ENCODE measurements around the gene SETD2.

Gene SETD2

DNA sequence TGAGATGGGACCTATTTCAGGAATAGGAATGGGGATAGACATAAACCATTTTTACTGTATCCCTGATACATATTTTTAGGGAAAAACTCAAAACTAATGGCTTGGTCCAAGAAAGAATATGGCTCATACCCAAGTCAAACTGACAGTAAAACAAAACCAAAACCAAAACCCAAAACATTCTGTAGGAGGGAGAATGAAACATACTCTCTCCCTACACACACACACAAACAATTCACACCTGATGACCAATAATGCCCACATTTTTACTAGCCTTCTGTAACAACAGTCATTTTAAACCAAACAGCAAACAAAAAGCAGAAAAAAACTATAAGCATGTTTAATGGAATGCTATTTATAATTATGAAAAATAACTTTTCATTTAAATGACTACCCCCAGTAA, 109.5 kb downstream of the SETD2 start:
- no peaks in the 10 kb centered on the region for H4K20me1 ChIP-seq (ENCODE audit: insufficient read depth, low read length)
- no peak for TF ChIP-seq EZH2phosphoT487 (IDR thresholded peaks at IDR 0.05; ENCODE audit: low read depth)
- TF ChIP-seq CTCF (IDR thresholded peaks at IDR 0.05; ENCODE audit: low read depth, low read length), result no peak
- H2AFZ ChIP-seq (ENCODE audit: low read depth, low read length), result no peak overlapping the region
- H3K79me2 ChIP-seq (ENCODE audit: low read length), result peaks cover 17% of the 10 kb centered on the region
- no peak overlapping the region for H3K9ac ChIP-seq (ENCODE audit: low read length)
- H3K27me3 ChIP-seq (ENCODE audit: low read depth, low read length), result no peaks in the 10 kb centered on the region
- H3K27ac ChIP-seq (ENCODE audit: low read length), result no peak overlapping the region
- H3K36me3 ChIP-seq (replicated peaks; ENCODE audit: low read depth, low read length), result peaks cover 17% of the 10 kb centered on the region
- no peaks in the 10 kb centered on the region for H3K4me1 ChIP-seq (ENCODE audit: low read length)
- no peak overlapping the region for H3K4me3 ChIP-seq (ENCODE audit: low read length)
- no peak overlapping the region for H3K4me2 ChIP-seq (ENCODE audit: low read length)
- no peaks in the 10 kb centered on the region for H3K9me3 ChIP-seq (ENCODE audit: insufficient read depth, low read length)

DNA sequence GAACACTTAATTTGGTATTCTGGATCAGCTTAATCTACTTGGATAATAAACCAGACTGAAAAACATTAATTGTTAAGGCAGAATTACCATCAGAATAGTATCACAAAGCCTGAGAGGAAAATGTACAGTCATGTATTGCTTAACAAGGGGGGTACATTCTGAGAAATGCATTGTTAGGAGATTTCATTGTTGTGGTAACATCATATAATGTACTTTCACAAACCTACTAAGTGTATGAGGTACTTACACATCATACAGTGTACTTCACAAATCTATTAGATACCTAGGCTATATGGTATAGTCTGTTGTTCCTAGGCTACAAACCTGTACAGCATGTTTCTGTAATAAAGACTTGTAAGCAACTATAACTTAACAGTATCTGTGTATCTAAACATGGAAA, 116.2 kb downstream of the SETD2 start:
- Histone ChIP-seq H3K36me3 (replicated peaks; ENCODE audit: low read depth, low read length) (peaks cover 14% of the 10 kb centered on the region), H3K4me3 (ENCODE audit: low read length) (no peak overlapping the region), H3K9me3 (ENCODE audit: insufficient read depth, low read length) (no peaks in the 10 kb centered on the region), H3K4me1 (ENCODE audit: low read length) (peaks cover 4% of the 10 kb centered on the region; the same call in 1 of the 2 replicates), H3K27ac (ENCODE audit: low read length) (no peak overlapping the region), H4K20me1 (ENCODE audit: insufficient read depth, low read length) (peaks cover 3% of the 10 kb centered on the region; the same call in 1 of the 2 replicates), H3K4me2 (ENCODE audit: low read length) (no peak overlapping the region), H2AFZ (ENCODE audit: low read depth, low read length) (no peak overlapping the region), H3K27me3 (ENCODE audit: low read depth, low read length) (no peaks in the 10 kb centered on the region), H3K79me2 (ENCODE audit: low read length) (peaks cover 17% of the 10 kb centered on the region), H3K9ac (ENCODE audit: low read length) (no peak overlapping the region)
- TF ChIP-seq EZH2phosphoT487 (IDR thresholded peaks at IDR 0.05; ENCODE audit: low read depth) (no peak), CTCF (IDR thresholded peaks at IDR 0.05; ENCODE audit: low read depth, low read length) (no peak)

GRCh38 chr3:47047069-47047468, 116.8 kb downstream of the SETD2 start:
- Histone ChIP-seq H3K4me3 (ENCODE audit: low read length) (no peak overlapping the region), H3K9ac (ENCODE audit: low read length) (no peak overlapping the region), H3K79me2 (ENCODE audit: low read length) (peaks cover 15% of the 10 kb centered on the region), H4K20me1 (ENCODE audit: insufficient read depth, low read length) (peaks cover 3% of the 10 kb centered on the region; the same call in 1 of the 2 replicates), H3K9me3 (ENCODE audit: insufficient read depth, low read length) (no peaks in the 10 kb centered on the region), H3K4me2 (ENCODE audit: low read length) (no peak overlapping the region), H2AFZ (ENCODE audit: low read depth, low read length) (no peak overlapping the region), H3K27me3 (ENCODE audit: low read depth, low read length) (no peaks in the 10 kb centered on the region), H3K36me3 (replicated peaks; ENCODE audit: low read depth, low read length) (peaks cover 14% of the 10 kb centered on the region), H3K4me1 (ENCODE audit: low read length) (peaks cover 4% of the 10 kb centered on the region; the same call in 1 of the 2 replicates), H3K27ac (ENCODE audit: low read length) (no peak overlapping the region)
- TF ChIP-seq CTCF (IDR thresholded peaks at IDR 0.05; ENCODE audit: low read depth, low read length), result no peak
- no peak for TF ChIP-seq EZH2phosphoT487 (IDR thresholded peaks at IDR 0.05; ENCODE audit: low read depth)

GRCh38 chr3:47042231-47042791, 121.6 kb downstream of the SETD2 start:
- Histone ChIP-seq H3K4me2 (ENCODE audit: low read length) (no peak overlapping the region), H3K79me2 (ENCODE audit: low read length) (no peaks in the 10 kb centered on the region), H3K9ac (ENCODE audit: low read length) (no peak overlapping the region), H4K20me1 (ENCODE audit: insufficient read depth, low read length) (no peaks in the 10 kb centered on the region), H3K9me3 (ENCODE audit: insufficient read depth, low read length) (no peaks in the 10 kb centered on the region), H2AFZ (ENCODE audit: low read depth, low read length) (no peak overlapping the region), H3K36me3 (replicated peaks; ENCODE audit: low read depth, low read length) (peaks cover 35% of the 10 kb centered on the region), H3K4me1 (ENCODE audit: low read length) (peaks cover 4% of the 10 kb centered on the region; the same call in 1 of the 2 replicates), H3K4me3 (ENCODE audit: low read length) (no peak overlapping the region), H3K27me3 (ENCODE audit: low read depth, low read length) (no peaks in the 10 kb centered on the region), H3K27ac (ENCODE audit: low read length) (no peak overlapping the region)
- TF ChIP-seq EZH2phosphoT487 (IDR thresholded peaks at IDR 0.05; ENCODE audit: low read depth), result no peak
- no peak for TF ChIP-seq CTCF (IDR thresholded peaks at IDR 0.05; ENCODE audit: low read depth, low read length)
